PC-3 (cell line): ENCODE results near the gene CCSER1. TPM values are rescaled to one million over a fixed set of nuclear protein-coding genes. Genes with fewer than 3 reads are reported as not detected.

ENCODE experiments used
- ATAC-seq: fragments of 200-7000 bp; cut with Tn5 transposase; 2 replicates; pipeline ENCODE4 v1.9.1; 2020; ENCODE audit warnings: mild to moderate bottlenecking, moderate library complexity
- BruUV-seq: library from RNA; stranded (reverse); fragments of 400-500 nt; replicated peaks from 2 replicates; lab custom pipeline; 2021; lab: Mats Ljungman, UMichigan
- CTCF ChIA-PET: fragments of 300-600 bp; sonication (Branson Sonifier 250); formaldehyde crosslinking; loops from one replicate; lab custom pipeline; 2022; ENCODE audit warnings: antibody characterized with exemption; lab: Charles Lee
- POLR2A ChIA-PET: fragments of 300-600 bp; sonication (Branson Sonifier 250); formaldehyde crosslinking; loops from one replicate; lab custom pipeline; 2022; ENCODE audit warnings: antibody characterized with exemption; ENCODE audit not compliant: unreplicated experiment; lab: Charles Lee
- DNase-seq: peaks from one replicate; pipeline ENCODE4 v3.0.0-alpha.2; 2015
- H2AFZ ChIP-seq: fragments of 300-600 bp; sonication (generic); 2 replicates; pipeline ENCODE4 v1.6.0; 2016; ENCODE audit warnings: antibody characterized with exemption, low read length
- H3F3A ChIP-seq: fragments of 300-600 bp; sonication (generic); one replicate; pipeline ENCODE4 v1.6.0; 2017; ENCODE audit warnings: antibody characterized with exemption, low read length, control low read depth, mild to moderate bottlenecking; ENCODE audit not compliant: unreplicated experiment
- H3K27ac ChIP-seq: fragments of 300-600 bp; sonication (generic); 2 replicates; pipeline ENCODE4 v1.5.1; 2016; ENCODE audit warnings: mild to moderate bottlenecking, low read length
- H3K27me3 ChIP-seq: fragments of 300-600 bp; sonication (generic); 2 replicates; pipeline ENCODE4 v1.6.1; 2016; ENCODE audit warnings: low read length, mixed read lengths
- H3K36me3 ChIP-seq: fragments of 300-600 bp; sonication (generic); 2 replicates; pipeline ENCODE4 v1.6.1; 2016; ENCODE audit warnings: low read depth, mixed run types, low read length, mixed read lengths
- H3K4me1 ChIP-seq: fragments of 300-600 bp; sonication (generic); 2 replicates; pipeline ENCODE4 v1.5.1; 2016; ENCODE audit warnings: low read length; ENCODE audit not compliant: insufficient read depth
- H3K4me2 ChIP-seq: fragments of 300-600 bp; sonication (generic); 2 replicates; pipeline ENCODE4 v1.6.0; 2016; ENCODE audit warnings: low read length
- H3K4me3 ChIP-seq: fragments of 300-600 bp; sonication (generic); 2 replicates; pipeline ENCODE4 v1.5.1; 2016; ENCODE audit warnings: mild to moderate bottlenecking, low read length, mixed read lengths
- H3K79me2 ChIP-seq: fragments of 300-600 bp; sonication (generic); 2 replicates; pipeline ENCODE4 v1.6.1; 2017; ENCODE audit warnings: low read length, mixed read lengths
- H3K9ac ChIP-seq: fragments of 300-600 bp; sonication (generic); 2 replicates; pipeline ENCODE4 v1.6.0; 2016; ENCODE audit warnings: mild to moderate bottlenecking, low read length
- H3K9me2 ChIP-seq: fragments of 300-600 bp; sonication (generic); replicated peaks from 2 replicates; pipeline ENCODE4 v1.6.1; 2016; ENCODE audit warnings: mixed run types, low read length, mixed read lengths
- H3K9me3 ChIP-seq: fragments of 300-600 bp; sonication (generic); 2 replicates; pipeline ENCODE4 v1.6.1; 2016; ENCODE audit warnings: low read length, mixed read lengths
- H4K20me1 ChIP-seq: fragments of 300-600 bp; sonication (generic); 2 replicates; pipeline ENCODE4 v1.6.1; 2016; ENCODE audit warnings: low read length, mixed read lengths
- CTCF ChIP-seq: fragments of 300-600 bp; sonication (generic); conservative IDR thresholded peaks from 2 replicates; pipeline ENCODE4 v1.5.1; 2017; ENCODE audit warnings: antibody characterized with exemption, low read depth, mild to moderate bottlenecking, low read length
- EZH2 ChIP-seq: fragments of 300-600 bp; sonication (generic); IDR thresholded peaks from one replicate; pipeline ENCODE4 v1.6.1; 2017; ENCODE audit warnings: antibody characterized with exemption, mild to moderate bottlenecking, low read length; ENCODE audit not compliant: unreplicated experiment
- EZH2phosphoT487 ChIP-seq: fragments of 300-600 bp; sonication (generic); IDR thresholded peaks from 2 replicates; pipeline ENCODE4 v1.6.1; 2018; ENCODE audit warnings: mild to moderate bottlenecking, antibody characterized with exemption, low read length, borderline replicate concordance
- intact Hi-C: fragments of 100-400 bp; cut with micrococcal nuclease; formaldehyde crosslinking; loops from 2 replicates; pipeline ENCODE4 v1.9.0; 2023
- total RNA-seq: library from RNA; depleted of rRNA; stranded (reverse); fragments of >200 nt; gene quantifications from 2 replicates; pipeline ENCODE4 v1.2.3, GENCODE V29; 2014

The CCSER1 gene
- total RNA-seq, 1 experiment from 2014 or later, result 6.0 TPM

- no peaks in the 10 kb centered on the region for H3K27me3 ChIP-seq
Observed at GRCh38 chr4:90766837-90767236, 639.6 kb downstream of the CCSER1 start.

GRCh38 chr4:90769251-90769650 is 642.1 kb downstream of the CCSER1 start:
- DNase-seq, result no peak
- Histone ChIP-seq H3K4me1 (no peaks in the 10 kb centered on the region), H3K79me2 (no peaks in the 10 kb centered on the region), H3F3A (no peaks in the 10 kb centered on the region), H3K9me2 (no peaks in the 10 kb centered on the region), H2AFZ (no peak overlapping the region), H3K9me3 (no peaks in the 10 kb centered on the region), H3K36me3 (no peaks in the 10 kb centered on the region), H3K9ac (no peak overlapping the region), H3K4me3 (no peak overlapping the region), H3K27me3 (no peaks in the 10 kb centered on the region), H3K4me2 (no peak overlapping the region), H3K27ac (no peak overlapping the region), H4K20me1 (no peaks in the 10 kb centered on the region)
- TF ChIP-seq EZH2phosphoT487 (no peak), CTCF (no peak), EZH2 (no peak)
- no TSS peak for BruUV-seq
- intact Hi-C loops, result no loop called here
- ATAC-seq, result no peak
- CTCF ChIA-PET, result no interaction called here
- POLR2A ChIA-PET, result no interaction called here

More at GRCh38 chr4:90766837-90767236, 639.6 kb downstream of the CCSER1 start:
- TF ChIP-seq EZH2phosphoT487 (no peak), EZH2 (no peak), CTCF (no peak)
- no peak overlapping the region for H3K4me2 ChIP-seq
- H3K4me1 ChIP-seq, result no peaks in the 10 kb centered on the region
- no peaks in the 10 kb centered on the region for H4K20me1 ChIP-seq
- no peak for ATAC-seq
- DNase-seq, result no peak
- H3K36me3 ChIP-seq, result no peaks in the 10 kb centered on the region
- no peaks in the 10 kb centered on the region for H3K9me2 ChIP-seq
- H3K9me3 ChIP-seq, result no peaks in the 10 kb centered on the region
- H2AFZ ChIP-seq, result no peak overlapping the region
- intact Hi-C loops, result no loop called here
- H3K27ac ChIP-seq, result no peak overlapping the region
- H3K9ac ChIP-seq, result no peak overlapping the region
- no peak overlapping the region for H3K4me3 ChIP-seq
- BruUV-seq, result no TSS peak
- CTCF ChIA-PET, result no interaction called here
- POLR2A ChIA-PET, result no interaction called here
- no peaks in the 10 kb centered on the region for H3K79me2 ChIP-seq
- H3F3A ChIP-seq, result no peaks in the 10 kb centered on the region

GRCh38 chr4:90780193-90780592 is 653.0 kb downstream of the CCSER1 start:
- Histone ChIP-seq H3K27me3 (no peaks in the 10 kb centered on the region), H3K4me1 (no peaks in the 10 kb centered on the region), H3K79me2 (no peaks in the 10 kb centered on the region), H3F3A (no peaks in the 10 kb centered on the region), H3K4me2 (no peak overlapping the region), H3K27ac (no peak overlapping the region), H3K9ac (no peak overlapping the region), H3K9me2 (no peaks in the 10 kb centered on the region), H4K20me1 (no peaks in the 10 kb centered on the region), H2AFZ (no peak overlapping the region), H3K9me3 (no peaks in the 10 kb centered on the region), H3K36me3 (no peaks in the 10 kb centered on the region), H3K4me3 (no peak overlapping the region)
- POLR2A ChIA-PET, result no interaction called here
- ATAC-seq, result no peak
- BruUV-seq, result no TSS peak
- DNase-seq, result no peak
- intact Hi-C loops, result no loop called here
- TF ChIP-seq CTCF, result no peak
- TF ChIP-seq EZH2phosphoT487, result no peak
- TF ChIP-seq EZH2, result no peak
- CTCF ChIA-PET, result no interaction called here
